Muscle layer of duodenum (tissue), 2 donors: Measurements from ENCODE around the gene TOR4A.

Experiments
- H3K27ac ChIP-seq: one replicate; pipeline ENCODE4 v1.7.0; 2013; ENCODE audit warnings: mild to moderate bottlenecking, low read length
- H3K27me3 ChIP-seq: one replicate; pipeline ENCODE4 v1.7.0; 2013; ENCODE audit warnings: low read depth, mild to moderate bottlenecking, control low read depth, low read length
- H3K36me3 ChIP-seq, 2 donors: one replicate each; pipeline ENCODE4 v1.7.0; 2013; ENCODE audit warnings: low read length in 2 of 2, control low read depth in 1 of 2, mild to moderate bottlenecking in 1 of 2; ENCODE audit not compliant: insufficient read depth in 2 of 2, control insufficient read depth in 1 of 2
- H3K4me1 ChIP-seq, 2 donors: one replicate each; pipeline ENCODE4 v1.7.0; 2013; ENCODE audit warnings: low read length in 2 of 2, mild to moderate bottlenecking in 2 of 2, control low read depth in 1 of 2, moderate library complexity in 1 of 2; ENCODE audit not compliant: insufficient read depth in 2 of 2, control insufficient read depth in 1 of 2
- H3K4me3 ChIP-seq, 2 donors: one replicate each; pipeline ENCODE4 v1.7.0; 2013; ENCODE audit warnings: low read length in 2 of 2, low read depth in 1 of 2, mild to moderate bottlenecking in 1 of 2
- H3K9me3 ChIP-seq, 2 donors: one replicate each; pipeline ENCODE4 v1.7.0; 2013; ENCODE audit warnings: low read length in 2 of 2, control low read depth in 1 of 2, mild to moderate bottlenecking in 1 of 2; ENCODE audit not compliant: control insufficient read depth in 1 of 2
- donor health status: healthy.

TOR4A gene

GRCh38 chr9:137247916-137248175, 29.7 kb upstream of the TOR4A start:
- Histone ChIP-seq H3K9me3 (no peaks in the 10 kb centered on the region), H3K36me3 (peaks cover 0 to 8% of the 10 kb centered on the region in 2 donors), H3K27me3 (no peaks in the 10 kb centered on the region), H3K4me1 (peaks cover 0 to 12% of the 10 kb centered on the region in 2 donors), H3K27ac (no peak overlapping the region), H3K4me3 (no peak overlapping the region)

GRCh38 chr9:137250329-137251193, 27.0 kb upstream of the TOR4A start:
- peaks cover 0 to 8% of the 10 kb centered on the region in 2 donors for H3K4me1 ChIP-seq
- H3K4me3 ChIP-seq, result no peak overlapping the region
- H3K9me3 ChIP-seq, result no peaks in the 10 kb centered on the region
- no peaks in the 10 kb centered on the region for H3K36me3 ChIP-seq
- H3K27me3 ChIP-seq, result no peaks in the 10 kb centered on the region
- no peak overlapping the region for H3K27ac ChIP-seq

GRCh38 chr9:137251194-137251461, 26.4 kb upstream of the TOR4A start, which contains the start of gene STPG3:
STPG3 (plus strand) TSS chr9:137251286; CDS start chr9:137251287, 1 bp downstream.
- no peaks in the 10 kb centered on the region for H3K9me3 ChIP-seq
- no peaks in the 10 kb centered on the region for H3K36me3 ChIP-seq
- peaks cover 2 to 13% of the 10 kb centered on the region in 2 donors for H3K4me1 ChIP-seq
- H3K4me3 ChIP-seq, result no peak within 1 kb of the TSS
- H3K27ac ChIP-seq, result no peak within 1 kb of the TSS
- H3K27me3 ChIP-seq, result no peaks in the 10 kb centered on the region

- Histone ChIP-seq H3K4me3 (no peak overlapping the region), H3K36me3 (peaks cover 2 to 5% of the 10 kb centered on the region in 2 donors), H3K27me3 (no peaks in the 10 kb centered on the region), H3K9me3 (no peaks in the 10 kb centered on the region), H3K27ac (no peak overlapping the region), H3K4me1 (peaks cover 7 to 19% of the 10 kb centered on the region in 2 donors)
These were observed 25.8 kb upstream of the TOR4A start for GRCh38 chr9:137251490-137252268.

GRCh38 chr9:137252555-137253506, 24.7 kb upstream of the TOR4A start:
- H3K27me3 ChIP-seq, result no peaks in the 10 kb centered on the region
- H3K4me3 ChIP-seq, result no peak overlapping the region
- H3K9me3 ChIP-seq, result no peaks in the 10 kb centered on the region
- peaks cover 5 to 9% of the 10 kb centered on the region in 2 donors for H3K36me3 ChIP-seq
- H3K4me1 ChIP-seq, result peaks cover 9 to 23% of the 10 kb centered on the region in 2 donors
- H3K27ac ChIP-seq, result no peak overlapping the region

- H3K4me3 ChIP-seq, result peak overlapping the region; percentile 60 to 99
- no peaks in the 10 kb centered on the region for H3K27me3 ChIP-seq
- H3K36me3 ChIP-seq, result peaks cover 10 to 15% of the 10 kb centered on the region in 2 donors
- H3K27ac ChIP-seq, result peak overlapping the region; percentile 23
- no peaks in the 10 kb centered on the region for H3K9me3 ChIP-seq
- peaks cover 9 to 23% of the 10 kb centered on the region in 2 donors for H3K4me1 ChIP-seq
These were observed 23.6 kb upstream of the TOR4A start for GRCh38 chr9:137253717-137254623.

GRCh38 chr9:137254624-137255447, 22.7 kb upstream of the TOR4A start, which contains the start of gene NELFB:
NELFB (plus strand) TSS chr9:137255327.
- H3K27ac ChIP-seq, result peak within 1 kb of the TSS; percentile 23
- H3K27me3 ChIP-seq, result no peaks in the 10 kb centered on the region
- no peaks in the 10 kb centered on the region for H3K9me3 ChIP-seq
- peaks cover 9 to 23% of the 10 kb centered on the region in 2 donors for H3K4me1 ChIP-seq
- H3K36me3 ChIP-seq, result peaks cover 11 to 19% of the 10 kb centered on the region in 2 donors
- H3K4me3 ChIP-seq, result peak within 1 kb of the TSS; percentile 81 to 99

GRCh38 chr9:137255448-137256114, 21.9 kb upstream of the TOR4A start:
- Histone ChIP-seq H3K27me3 (no peaks in the 10 kb centered on the region), H3K9me3 (no peaks in the 10 kb centered on the region), H3K4me3 (peak overlapping the region; percentile 81 to 99), H3K27ac (peak overlapping the region; percentile 16), H3K36me3 (peaks cover 11 to 19% of the 10 kb centered on the region in 2 donors), H3K4me1 (peaks cover 9 to 23% of the 10 kb centered on the region in 2 donors)

- peak overlapping the region; percentile 81 to 99 for H3K4me3 ChIP-seq
- H3K4me1 ChIP-seq, result peaks cover 9 to 23% of the 10 kb centered on the region in 2 donors
- peaks cover 11 to 19% of the 10 kb centered on the region in 2 donors for H3K36me3 ChIP-seq
- no peaks in the 10 kb centered on the region for H3K9me3 ChIP-seq
- H3K27ac ChIP-seq, result peak overlapping the region; percentile 16
- no peaks in the 10 kb centered on the region for H3K27me3 ChIP-seq
These were observed 21.2 kb upstream of the TOR4A start for GRCh38 chr9:137256362-137256761.
